ENCODE measurements around the gene HDDC3.

- no peak for TF ChIP-seq CTCF (IDR thresholded peaks at IDR 0.05)
- TF ChIP-seq POLR2AphosphoS5 (IDR thresholded peaks at IDR 0.05; ENCODE audit: low read depth, low read length) = no peak
- no peak for TF ChIP-seq REST (IDR thresholded peaks at IDR 0.05; ENCODE audit: insufficient read depth in 1 of 2, low read depth in 2 of 2, low read length in 1 of 2)
These were observed 14.1 kb downstream of the HDDC3 start for GRCh38 chr15:90918034-90918788.
